Common myeloid progenitor, CD34-positive (primary cell): ENCODE data around the gene DROSHA. TPM values are rescaled to one million over a fixed set of nuclear protein-coding genes. Genes with fewer than 3 reads are reported as not detected.
A peak's percentile ranks its signal among the peaks of the same experiment; 100 is the strongest.

Experiments
- CTCF ChIA-PET: fragments of 350-600 bp; sonication (Branson Sonifier 250); formaldehyde crosslinking; loops from one replicate; lab custom pipeline; 2021; ENCODE audit warnings: antibody characterized with exemption; lab: Charles Lee
- POLR2A ChIA-PET: fragments of 350-600 bp; sonication (Branson Sonifier 250); formaldehyde crosslinking; loops from one replicate; lab custom pipeline; 2021; ENCODE audit warnings: antibody characterized with exemption; lab: Charles Lee
- DNase-seq, 3 donors: peaks; one replicate each; pipeline versions ENCODE4 v3.0.0 to v3.0.0-alpha.2; 2013
- H3K27ac ChIP-seq, 2 experiments: 1 replicate in 1 of 2; 2 replicates in 1 of 2; pipeline ENCODE4 v1.7.0; 2013; ENCODE audit warnings: inconsistent platforms in 2 of 2, low read length in 2 of 2, mild to moderate bottlenecking in 2 of 2, low read depth in 1 of 2, moderate library complexity in 1 of 2; ENCODE audit not compliant: severe bottlenecking in 2 of 2, insufficient read depth in 1 of 2, poor library complexity in 1 of 2
- H3K27me3 ChIP-seq, 5 experiments: replicated peaks in 2 of 5; 1 replicate in 3 of 5; 2 replicates in 2 of 5; pipeline versions ENCODE4 v1.6.1 to v1.7.0; 2013; ENCODE audit warnings: low read length in 4 of 5, mild to moderate bottlenecking in 2 of 5, moderate library complexity in 2 of 5, inconsistent platforms in 1 of 5; ENCODE audit not compliant: insufficient read depth in 5 of 5, control insufficient read depth in 4 of 5
- H3K36me3 ChIP-seq, 4 experiments: 1 replicate in 2 of 4; 2 replicates in 2 of 4; pipeline versions ENCODE4 v1.6.1 to v1.7.0; 2013; ENCODE audit warnings: low read length in 3 of 4, control low read depth in 1 of 4, mild to moderate bottlenecking in 1 of 4; ENCODE audit not compliant: control insufficient read depth in 4 of 4, insufficient read depth in 4 of 4
- H3K4me1 ChIP-seq, 4 experiments: 1 replicate in 3 of 4; 2 replicates in 1 of 4; pipeline versions ENCODE4 v1.6.1 to v1.7.1; 2013; ENCODE audit warnings: low read length in 3 of 4, mild to moderate bottlenecking in 3 of 4, control low read depth in 1 of 4, inconsistent platforms in 1 of 4, moderate library complexity in 1 of 4; ENCODE audit not compliant: control insufficient read depth in 4 of 4, insufficient read depth in 4 of 4; ENCODE audit errors: control extremely low read depth in 1 of 4
- H3K4me3 ChIP-seq, 7 experiments: 1 replicate in 4 of 7; 2 replicates in 3 of 7; pipeline versions ENCODE4 v1.5.1 to v1.7.0; 2013; ENCODE audit warnings: mild to moderate bottlenecking in 7 of 7, low read length in 6 of 7, moderate library complexity in 6 of 7, inconsistent platforms in 2 of 7, low read depth in 2 of 7, control low read depth in 1 of 7; ENCODE audit not compliant: insufficient read depth in 4 of 7, control insufficient read depth in 1 of 7; ENCODE audit errors: extremely low read depth in 1 of 7
- H3K9me3 ChIP-seq, 5 experiments: 1 replicate in 4 of 5; 2 replicates in 1 of 5; pipeline versions ENCODE4 v1.6.1 to v1.7.1; 2013; ENCODE audit warnings: low read length in 4 of 5, mild to moderate bottlenecking in 2 of 5, inconsistent platforms in 1 of 5, low read depth in 1 of 5, moderate library complexity in 1 of 5; ENCODE audit not compliant: control insufficient read depth in 4 of 5, insufficient read depth in 2 of 5; ENCODE audit errors: control extremely low read depth in 1 of 5
- WGBS: methylation state at CpG from one replicate; pipeline ENCODE4 v1.1.5; 2013; ENCODE audit not compliant: insufficient coverage; 5-methylcytosine and 5-hydroxymethylcytosine counted together
- polyA plus RNA-seq: library from polyadenylated mRNA; unstranded; fragments of 120-200 nt; gene quantifications from one replicate; pipeline ENCODE4 v1.2.1, GENCODE V29; 2013

Gene DROSHA, protein sequence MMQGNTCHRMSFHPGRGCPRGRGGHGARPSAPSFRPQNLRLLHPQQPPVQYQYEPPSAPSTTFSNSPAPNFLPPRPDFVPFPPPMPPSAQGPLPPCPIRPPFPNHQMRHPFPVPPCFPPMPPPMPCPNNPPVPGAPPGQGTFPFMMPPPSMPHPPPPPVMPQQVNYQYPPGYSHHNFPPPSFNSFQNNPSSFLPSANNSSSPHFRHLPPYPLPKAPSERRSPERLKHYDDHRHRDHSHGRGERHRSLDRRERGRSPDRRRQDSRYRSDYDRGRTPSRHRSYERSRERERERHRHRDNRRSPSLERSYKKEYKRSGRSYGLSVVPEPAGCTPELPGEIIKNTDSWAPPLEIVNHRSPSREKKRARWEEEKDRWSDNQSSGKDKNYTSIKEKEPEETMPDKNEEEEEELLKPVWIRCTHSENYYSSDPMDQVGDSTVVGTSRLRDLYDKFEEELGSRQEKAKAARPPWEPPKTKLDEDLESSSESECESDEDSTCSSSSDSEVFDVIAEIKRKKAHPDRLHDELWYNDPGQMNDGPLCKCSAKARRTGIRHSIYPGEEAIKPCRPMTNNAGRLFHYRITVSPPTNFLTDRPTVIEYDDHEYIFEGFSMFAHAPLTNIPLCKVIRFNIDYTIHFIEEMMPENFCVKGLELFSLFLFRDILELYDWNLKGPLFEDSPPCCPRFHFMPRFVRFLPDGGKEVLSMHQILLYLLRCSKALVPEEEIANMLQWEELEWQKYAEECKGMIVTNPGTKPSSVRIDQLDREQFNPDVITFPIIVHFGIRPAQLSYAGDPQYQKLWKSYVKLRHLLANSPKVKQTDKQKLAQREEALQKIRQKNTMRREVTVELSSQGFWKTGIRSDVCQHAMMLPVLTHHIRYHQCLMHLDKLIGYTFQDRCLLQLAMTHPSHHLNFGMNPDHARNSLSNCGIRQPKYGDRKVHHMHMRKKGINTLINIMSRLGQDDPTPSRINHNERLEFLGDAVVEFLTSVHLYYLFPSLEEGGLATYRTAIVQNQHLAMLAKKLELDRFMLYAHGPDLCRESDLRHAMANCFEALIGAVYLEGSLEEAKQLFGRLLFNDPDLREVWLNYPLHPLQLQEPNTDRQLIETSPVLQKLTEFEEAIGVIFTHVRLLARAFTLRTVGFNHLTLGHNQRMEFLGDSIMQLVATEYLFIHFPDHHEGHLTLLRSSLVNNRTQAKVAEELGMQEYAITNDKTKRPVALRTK (N-terminal part only)
- 55.1 TPM for polyA plus RNA-seq

GRCh38 chr5:31531888-31532547 lies at the start of gene DROSHA, which contains the start of gene C5orf22:
DROSHA (minus strand) TSS chr5:31532093; CDS start chr5:31529059, 3,034 bp downstream.
C5orf22 (plus strand) TSS chr5:31532301; CDS start chr5:31532393, 92 bp downstream.
- H3K9me3 ChIP-seq = no peaks in the 10 kb centered on the region
- H3K27ac ChIP-seq = peak within 1 kb of the TSS; percentile 67 to 84
- no peaks in the 10 kb centered on the region for H3K27me3 ChIP-seq
- peak; percentile 94 to 96 (median 96) for DNase-seq
- CTCF ChIA-PET = interaction anchor here (0.6 to 1.1 kb wide), 9 partner anchors 9 to 561 kb away, joined by 3 to 5 read pairs (median 3); no protein-coding TSS in a partner anchor
- H3K36me3 ChIP-seq = peaks cover 13 to 44% (median 32%) of the 10 kb centered on the region in 4 experiments
- POLR2A ChIA-PET = interaction anchor here (0.6 kb wide), 1 partner anchor 966 kb away, joined by 3 read pairs; no protein-coding TSS in a partner anchor
- WGBS = 0% methylated on average over 50 of the region's 52 CpGs
- peak within 1 kb of the TSS; percentile 79 to 99 (median 95) for H3K4me3 ChIP-seq
- H3K4me1 ChIP-seq = peaks cover 14 to 24% (median 22%) of the 10 kb centered on the region in 4 experiments

DNA sequence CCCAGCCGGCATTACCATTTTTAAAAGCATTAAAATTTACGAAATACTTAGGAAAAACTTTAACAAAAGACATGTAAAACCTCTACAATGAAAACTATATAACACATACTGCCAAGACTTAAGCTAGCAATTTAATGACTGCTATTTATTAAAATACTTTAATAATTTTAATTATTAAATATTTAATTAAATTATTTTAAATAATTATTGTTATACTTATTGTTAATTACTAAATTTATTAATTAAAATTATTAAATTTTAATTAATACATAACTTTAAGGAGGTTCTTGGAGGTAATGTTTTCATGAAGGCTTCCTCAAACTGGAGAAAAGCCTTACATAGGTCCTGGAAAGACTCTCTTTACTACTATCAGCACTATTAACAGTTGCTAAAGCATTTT lies 47.7 kb upstream of the DROSHA start:
- H3K36me3 ChIP-seq = no peaks in the 10 kb centered on the region
- H3K4me3 ChIP-seq = no peak overlapping the region
- ChIA-PET CTCF (interaction anchor here (0.6 to 1.8 kb wide), 5 partner anchors 41 to 511 kb away, joined by 3 to 5 read pairs (median 3); no protein-coding TSS in a partner anchor), POLR2A (no interaction called here)
- H3K27me3 ChIP-seq = no peaks in the 10 kb centered on the region
- DNase-seq = no peak
- WGBS = 100% methylated on average over 2 of the region's 2 CpGs
- H3K4me1 ChIP-seq = peaks cover 0 to 7% (median 1%) of the 10 kb centered on the region in 4 experiments
- peaks cover 0 to 1% (median 0%) of the 10 kb centered on the region in 5 experiments for H3K9me3 ChIP-seq
- no peak overlapping the region for H3K27ac ChIP-seq

DNA sequence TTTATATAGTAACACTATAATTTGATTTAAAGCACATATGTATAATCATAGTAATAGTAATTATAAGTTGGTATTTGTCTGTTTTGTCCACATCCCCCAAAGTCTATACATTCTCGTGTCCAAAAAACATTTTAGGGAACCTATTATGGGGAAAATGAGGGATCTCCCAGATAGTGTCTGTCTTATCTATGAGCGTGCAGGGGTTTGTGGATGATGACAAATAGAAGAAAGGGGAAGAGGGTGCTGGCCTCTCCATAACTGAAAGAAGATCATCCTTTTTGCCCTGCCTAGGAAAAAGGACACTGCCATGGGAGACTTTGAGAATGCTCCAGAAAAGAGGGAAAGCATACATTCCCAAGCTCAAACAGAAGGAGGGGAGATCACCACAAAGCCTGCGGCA lies 45.5 kb upstream of the DROSHA start:
- no peaks in the 10 kb centered on the region for H3K36me3 ChIP-seq
- POLR2A ChIA-PET = no interaction called here

DNA sequence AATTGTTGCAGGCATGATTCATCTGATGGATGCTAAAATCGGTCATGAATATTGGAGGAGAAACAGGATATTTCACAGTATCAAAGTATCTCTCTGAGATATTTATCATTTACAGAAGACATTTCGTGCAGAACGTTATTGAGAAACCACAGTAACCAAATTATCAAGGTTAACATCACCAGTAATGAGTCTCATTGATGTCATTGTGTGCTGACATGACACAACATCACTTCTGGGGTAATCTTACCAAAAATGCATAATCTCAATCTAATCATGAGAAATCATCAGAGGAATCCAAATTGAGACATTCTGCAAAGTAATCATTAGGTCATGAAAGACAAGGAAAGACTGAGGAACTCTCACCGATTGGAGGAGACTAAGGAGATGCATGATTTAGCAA lies 42.9 kb upstream of the DROSHA start:
- 79% methylated on average over 3 of the region's 4 CpGs for WGBS
- Histone ChIP-seq H3K27ac (no peak overlapping the region), H3K27me3 (no peaks in the 10 kb centered on the region), H3K9me3 (no peaks in the 10 kb centered on the region), H3K4me1 (peaks cover 0 to 2% (median under 1%) of the 10 kb centered on the region in 4 experiments), H3K4me3 (no peak overlapping the region), H3K36me3 (no peaks in the 10 kb centered on the region)
- POLR2A ChIA-PET = no interaction called here
- CTCF ChIA-PET = interaction anchor here (1.1 to 1.2 kb wide), 2 partner anchors 15 to 234 kb away, joined by 3 to 4 read pairs; no protein-coding TSS in a partner anchor
- no peak for DNase-seq

More for the DNA sequence above, 45.5 kb upstream of the DROSHA start:
- 100% methylated on average over 1 of the region's 3 CpGs for WGBS
- CTCF ChIA-PET = no interaction called here
- Histone ChIP-seq H3K4me1 (peaks cover 0 to 7% (median 1%) of the 10 kb centered on the region in 4 experiments), H3K4me3 (no peak overlapping the region), H3K27ac (no peak overlapping the region), H3K27me3 (no peaks in the 10 kb centered on the region), H3K9me3 (no peaks in the 10 kb centered on the region)
- DNase-seq = peak in 1 of 3 donors; percentile 28

DNA sequence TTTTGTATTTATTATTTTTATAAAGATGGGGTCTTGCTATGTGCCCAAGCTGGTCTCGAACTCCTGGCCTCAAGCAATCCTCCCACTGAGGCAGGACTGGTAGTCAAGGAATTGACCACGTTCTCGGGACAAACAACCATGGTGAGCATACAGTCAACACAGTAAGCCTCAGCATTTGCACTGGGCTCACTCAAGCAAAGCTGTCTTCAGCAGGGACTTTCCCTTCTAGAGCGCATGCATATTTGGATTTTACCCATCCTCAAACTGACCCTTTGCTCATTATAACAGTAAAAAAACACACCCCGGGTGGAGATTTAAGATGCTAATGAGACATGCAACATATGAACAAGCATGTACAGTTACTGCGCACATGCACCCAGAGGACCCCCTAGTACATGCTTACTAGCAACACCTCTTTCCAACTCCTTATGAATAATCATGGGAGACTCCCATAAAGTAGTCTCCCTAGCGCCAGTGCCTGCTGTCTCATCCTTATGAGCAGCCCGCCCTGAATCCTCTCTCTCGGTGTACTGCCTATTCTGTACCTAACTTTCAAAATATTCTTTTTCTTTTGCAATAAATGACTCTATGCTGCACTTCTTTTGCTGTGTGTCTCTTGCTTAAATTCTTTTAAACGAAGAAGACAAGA lies 41.7 kb upstream of the DROSHA start:
- Histone ChIP-seq H3K27me3 (no peaks in the 10 kb centered on the region), H3K27ac (no peak overlapping the region), H3K4me1 (peaks cover 0 to 2% (median under 1%) of the 10 kb centered on the region in 4 experiments), H3K9me3 (no peaks in the 10 kb centered on the region), H3K36me3 (no peaks in the 10 kb centered on the region), H3K4me3 (no peak overlapping the region)
- ChIA-PET POLR2A (interaction anchor here (0.6 kb wide), 1 partner anchor 522 kb away, joined by 6 read pairs; no protein-coding TSS in a partner anchor), CTCF (interaction anchor here (1.1 to 1.2 kb wide), 2 partner anchors 14 to 235 kb away, joined by 3 to 4 read pairs; no protein-coding TSS in a partner anchor)
- no peak for DNase-seq
- WGBS = 100% methylated on average over 8 of the region's 10 CpGs
